Neuronal stem cell (in vitro differentiated cells): ENCODE measurements around the gene DTNBP1.

Experiments used
- DNase-seq: peaks from one replicate; pipeline ENCODE4 v3.0.0-alpha.2; 2013; ENCODE audit warnings: low spot score
- H2AFZ ChIP-seq: one replicate; pipeline ENCODE4 v1.6.1; 2013; ENCODE audit warnings: mild to moderate bottlenecking, low read length, inconsistent platforms
- H2AK5ac ChIP-seq: 2 replicates; pipeline ENCODE4 v1.6.1; 2013; ENCODE audit warnings: low read depth, mild to moderate bottlenecking, inconsistent platforms, low read length, moderate library complexity, mixed read lengths
- H2BK120ac ChIP-seq: 2 replicates; pipeline ENCODE4 v1.6.1; 2013; ENCODE audit warnings: low read depth, mild to moderate bottlenecking, inconsistent platforms, low read length, moderate library complexity, mixed read lengths
- H2BK12ac ChIP-seq: one replicate; pipeline ENCODE4 v1.6.1; 2013; ENCODE audit warnings: low read length, inconsistent platforms
- H2BK15ac ChIP-seq: 2 replicates; pipeline ENCODE4 v1.6.1; 2013; ENCODE audit warnings: mild to moderate bottlenecking, low read length, inconsistent platforms, mixed read lengths
- H2BK5ac ChIP-seq: one replicate; pipeline ENCODE4 v1.6.1; 2013; ENCODE audit warnings: inconsistent platforms, mild to moderate bottlenecking, low read length, moderate library complexity
- H3K14ac ChIP-seq: one replicate; pipeline ENCODE4 v1.6.1; 2013; ENCODE audit warnings: low read length, inconsistent platforms
- H3K18ac ChIP-seq: 2 replicates; pipeline ENCODE4 v1.6.1; 2013; ENCODE audit warnings: low read length, inconsistent platforms
- H3K23ac ChIP-seq: 2 replicates; pipeline ENCODE4 v1.6.1; 2013; ENCODE audit warnings: low read depth, mild to moderate bottlenecking, mixed read lengths, low read length, inconsistent platforms; ENCODE audit not compliant: poor library complexity
- H3K27ac ChIP-seq: replicated peaks from 3 replicates; pipeline ENCODE4 v1.5.1; 2013; ENCODE audit warnings: low read length, inconsistent platforms
- H3K27me3 ChIP-seq, 3 experiments: 2 replicates each; pipeline ENCODE4 v1.6.1; 2013; ENCODE audit warnings: low read length in 3 of 3, mild to moderate bottlenecking in 2 of 3, inconsistent platforms in 1 of 3, low read depth in 1 of 3, mixed read lengths in 1 of 3, moderate library complexity in 1 of 3; ENCODE audit not compliant: control insufficient read depth in 3 of 3, insufficient read depth in 3 of 3
- H3K36me3 ChIP-seq, 2 donors: replicated peaks in 1 of 2; 2 replicates each; pipeline ENCODE4 v1.6.1; 2013; ENCODE audit warnings: low read length in 2 of 2; ENCODE audit not compliant: control insufficient read depth in 2 of 2, insufficient read depth in 2 of 2
- H3K4ac ChIP-seq: 2 replicates; pipeline ENCODE4 v1.6.1; 2013; ENCODE audit warnings: inconsistent platforms, mild to moderate bottlenecking, low read length, moderate library complexity
- H3K4me1 ChIP-seq, 2 donors: 1 replicate in 1 of 2; 2 replicates in 1 of 2; pipeline ENCODE4 v1.6.1; 2013; ENCODE audit warnings: low read length in 2 of 2, low read depth in 1 of 2; ENCODE audit not compliant: control insufficient read depth in 2 of 2, insufficient read depth in 1 of 2
- H3K4me2 ChIP-seq: one replicate; pipeline ENCODE4 v1.6.1; 2013; ENCODE audit warnings: mild to moderate bottlenecking, low read length, inconsistent platforms; ENCODE audit not compliant: insufficient read depth, poor library complexity, severe bottlenecking
- H3K4me3 ChIP-seq, 2 donors: 2 replicates each; pipeline ENCODE4 v1.5.1; 2013; ENCODE audit warnings: low read length in 2 of 2, mild to moderate bottlenecking in 2 of 2, inconsistent platforms in 1 of 2, moderate library complexity in 1 of 2
- H3K79me1 ChIP-seq: one replicate; pipeline ENCODE4 v1.6.1; 2013; ENCODE audit warnings: low read depth, mild to moderate bottlenecking, inconsistent platforms, low read length, moderate library complexity
- H3K9ac ChIP-seq: one replicate; pipeline ENCODE4 v1.6.1; 2013; ENCODE audit warnings: mild to moderate bottlenecking, low read depth, low read length, inconsistent platforms; ENCODE audit not compliant: poor library complexity
- H3K9me3 ChIP-seq, 2 donors: replicated peaks in 1 of 2; 2 replicates each; pipeline versions ENCODE3 to v1.6.1; 2013; ENCODE audit warnings: low read length in 2 of 2, mild to moderate bottlenecking in 2 of 2, inconsistent platforms in 1 of 2, low read depth in 1 of 2, mixed read lengths in 1 of 2, moderate library complexity in 1 of 2; ENCODE audit not compliant: control insufficient read depth in 2 of 2, insufficient read depth in 1 of 2
- H4K8ac ChIP-seq: one replicate; pipeline ENCODE4 v1.6.1; 2013; ENCODE audit warnings: low read depth, mild to moderate bottlenecking, inconsistent platforms, low read length, moderate library complexity
- H4K91ac ChIP-seq: one replicate; pipeline ENCODE4 v1.6.1; 2013; ENCODE audit warnings: low read length, low read depth, mild to moderate bottlenecking, inconsistent platforms; ENCODE audit not compliant: poor library complexity
- WGBS, 2 donors: extraction: QIAGEN DNeasy Blood & Tissue Kit; methylation state at CpG; one replicate each; pipeline ENCODE4 v1.1.7; 2013; ENCODE audit warnings: missing lambda C conversion rate in 2 of 2, mixed read lengths in 1 of 2; ENCODE audit not compliant: insufficient read length in 2 of 2, insufficient replicate concordance in 1 of 2; ENCODE audit errors: extremely low coverage in 2 of 2; 5-methylcytosine and 5-hydroxymethylcytosine counted together

Gene DTNBP1

GRCh38 chr6:15572296-15573016, 90.4 kb downstream of the DTNBP1 start:
- no peak overlapping the region for H2AK5ac ChIP-seq
- H3K4ac ChIP-seq: no peak overlapping the region
- no CpG with 5 or more reads among the region's 5 CpGs for WGBS, 2 donors
- H2BK12ac ChIP-seq: no peak overlapping the region
- no peaks in the 10 kb centered on the region for H3K9me3 ChIP-seq
- H3K27me3 ChIP-seq: no peaks in the 10 kb centered on the region
- H3K14ac ChIP-seq: no peak overlapping the region
- no peak overlapping the region for H4K91ac ChIP-seq
- H3K4me2 ChIP-seq: no peak overlapping the region
- no peak overlapping the region for H2BK5ac ChIP-seq
- H3K4me3 ChIP-seq: no peak overlapping the region
- no peak overlapping the region for H3K23ac ChIP-seq
- H2BK15ac ChIP-seq: no peak overlapping the region
- H3K79me1 ChIP-seq: no peaks in the 10 kb centered on the region
- H3K36me3 ChIP-seq: no peaks in the 10 kb centered on the region
- no peak overlapping the region for H3K9ac ChIP-seq
- H3K4me1 ChIP-seq: peaks cover 4 to 12% of the 10 kb centered on the region in 2 donors
- no peak overlapping the region for H3K18ac ChIP-seq
- no peak overlapping the region for H3K27ac ChIP-seq
- H4K8ac ChIP-seq: no peak overlapping the region
- no peak overlapping the region for H2AFZ ChIP-seq
- H2BK120ac ChIP-seq: no peak overlapping the region
- DNase-seq: no peak

GRCh38 chr6:15570171-15570570, 92.7 kb downstream of the DTNBP1 start:
- Histone ChIP-seq H3K18ac (no peak overlapping the region), H3K27ac (no peak overlapping the region), H3K9me3 (no peaks in the 10 kb centered on the region), H3K4me3 (no peak overlapping the region), H2BK15ac (no peak overlapping the region), H4K8ac (no peak overlapping the region), H2AFZ (no peak overlapping the region), H3K9ac (no peak overlapping the region), H3K14ac (no peak overlapping the region), H3K36me3 (no peaks in the 10 kb centered on the region), H2AK5ac (no peak overlapping the region), H2BK12ac (no peak overlapping the region), H3K4me1 (peaks cover 2 to 10% of the 10 kb centered on the region in 2 donors), H3K23ac (no peak overlapping the region), H2BK120ac (no peak overlapping the region), H2BK5ac (no peak overlapping the region), H3K4ac (no peak overlapping the region), H3K27me3 (no peaks in the 10 kb centered on the region), H3K79me1 (no peaks in the 10 kb centered on the region), H4K91ac (no peak overlapping the region), H3K4me2 (no peak overlapping the region)
- WGBS, 2 donors: no CpG with 5 or more reads among the region's 2 CpGs
- DNase-seq: no peak

GRCh38 chr6:15569035-15569995, 93.5 kb downstream of the DTNBP1 start:
- Histone ChIP-seq H3K14ac (no peak overlapping the region), H3K36me3 (no peaks in the 10 kb centered on the region), H2BK12ac (no peak overlapping the region), H3K4me3 (no peak overlapping the region), H2BK5ac (no peak overlapping the region), H2BK15ac (no peak overlapping the region), H3K23ac (no peak overlapping the region), H3K79me1 (no peaks in the 10 kb centered on the region), H4K91ac (no peak overlapping the region), H3K18ac (no peak overlapping the region), H3K27me3 (no peaks in the 10 kb centered on the region), H3K9ac (no peak overlapping the region), H3K4me1 (peaks cover 2 to 4% of the 10 kb centered on the region in 2 donors), H3K4me2 (no peak overlapping the region), H3K4ac (no peak overlapping the region), H3K27ac (no peak overlapping the region), H2BK120ac (no peak overlapping the region), H4K8ac (no peak overlapping the region), H2AK5ac (no peak overlapping the region), H2AFZ (no peak overlapping the region), H3K9me3 (no peaks in the 10 kb centered on the region)
- no peak for DNase-seq
- WGBS, 2 donors: no CpG with 5 or more reads among the region's 17 CpGs

GRCh38 chr6:15562977-15563376, 99.9 kb downstream of the DTNBP1 start:
- Histone ChIP-seq H3K23ac (no peak overlapping the region), H2BK12ac (no peak overlapping the region), H3K27ac (no peak overlapping the region), H3K14ac (no peak overlapping the region), H2BK120ac (no peak overlapping the region), H3K18ac (no peak overlapping the region), H2BK5ac (no peak overlapping the region), H3K79me1 (no peaks in the 10 kb centered on the region), H2AK5ac (no peak overlapping the region), H2AFZ (no peak overlapping the region), H3K9me3 (no peaks in the 10 kb centered on the region), H3K36me3 (no peaks in the 10 kb centered on the region), H3K9ac (no peak overlapping the region), H4K91ac (no peak overlapping the region), H2BK15ac (no peak overlapping the region), H3K4me1 (no peaks in the 10 kb centered on the region), H4K8ac (no peak overlapping the region), H3K4me2 (no peak overlapping the region), H3K4ac (peak overlapping the region; percentile 3), H3K27me3 (no peaks in the 10 kb centered on the region), H3K4me3 (no peak overlapping the region)
- WGBS, 2 donors: no CpG with 5 or more reads among the region's 1 CpG
- DNase-seq: no peak
